ENCODE results near the gene RTN4R. TPM values are rescaled to one million over a fixed set of nuclear protein-coding genes. Genes with fewer than 3 reads are reported as not detected.

Gene RTN4R
- total and polyA plus RNA-seq, 2 of the 8 experiments (the other 6 are each of a cell fraction or from before 2014, with no cell fraction given), result 21.8 to 41.3 TPM

- Histone ChIP-seq H3K27ac (ENCODE audit: low read depth, low read length) (no peak overlapping the region), H3K4me1 (replicated peaks in 1 of 4; ENCODE audit: control insufficient read depth in 3 of 4, insufficient read depth in 4 of 4, low read length in 3 of 4) (peaks cover 0 to 3% (median 0%) of the 10 kb centered on the region in 4 experiments; a peak in 2 of 7 replicates), H3K9me3 (ENCODE audit: insufficient read depth in 2 of 2, low read depth in 1 of 2, low read length in 1 of 2) (peaks cover 5% of the 10 kb centered on the region in 2 experiments; a peak in 2 of 4 replicates), H3K23ac (ENCODE audit: insufficient read length) (no peak overlapping the region), H3K4me2 (ENCODE audit: insufficient read depth in 1 of 2, low read depth in 2 of 2, low read length in 2 of 2) (no peak overlapping the region), H3K56ac (replicated peaks; ENCODE audit: insufficient read length, low read depth, low read length) (no peak overlapping the region), H3K4ac (replicated peaks; ENCODE audit: insufficient read length, low read depth, low read length) (no peak overlapping the region), H3K27me3 (replicated peaks in 1 of 4; ENCODE audit: control insufficient read depth in 3 of 4, extremely low read depth in 1 of 4, insufficient read depth in 3 of 4, low read length in 3 of 4) (no peaks in the 10 kb centered on the region), H2AFZ (ENCODE audit: low read length) (no peak overlapping the region), H3K9ac (replicated peaks in 1 of 4; ENCODE audit: extremely low read depth in 1 of 4, low read depth in 3 of 4, low read length in 3 of 4) (no peak overlapping the region), H3K23me2 (ENCODE audit: low read depth, low read length) (0 out of 2 replicates have a peak, but pooled peaks cover 4% of the 10 kb centered on the region), H2BK5ac (ENCODE audit: low read depth, low read length) (no peak overlapping the region), H2BK15ac (ENCODE audit: low read length) (peak overlapping the region; percentile 88; the same call in 1 of the 2 replicates), H4K91ac (replicated peaks; ENCODE audit: insufficient read length, low read length) (no peak overlapping the region), H2BK120ac (replicated peaks; ENCODE audit: low read depth, low read length) (no peak overlapping the region), H4K5ac (ENCODE audit: insufficient read length, low read depth, low read length) (no peak overlapping the region), H3K4me3 (ENCODE audit: extremely low read depth in 1 of 4, insufficient read depth in 2 of 4, low read depth in 3 of 4, low read length in 4 of 4) (no peak overlapping the region), H2AK5ac (ENCODE audit: low read depth, low read length) (no peak overlapping the region), H3K18ac (ENCODE audit: extremely low read depth, low read length) (no peak overlapping the region), H3K14ac (ENCODE audit: insufficient read length) (no peak overlapping the region), H4K8ac (ENCODE audit: extremely low read depth, insufficient read depth, low read length) (no peak overlapping the region), H2BK20ac (ENCODE audit: low read length) (no peak overlapping the region), H4K20me1 (replicated peaks in 1 of 2; ENCODE audit: control insufficient read depth in 1 of 2, insufficient read depth in 2 of 2, low read length in 2 of 2) (peaks cover 0 to 11% of the 10 kb centered on the region in 2 experiments), H3K79me2 (ENCODE audit: control insufficient read depth in 1 of 2, insufficient read depth in 2 of 2, low read length in 2 of 2) (no peaks in the 10 kb centered on the region), H3K36me3 (ENCODE audit: control insufficient read depth in 2 of 4, insufficient read depth in 4 of 4, low read length in 3 of 4) (no peaks in the 10 kb centered on the region), H2BK12ac (ENCODE audit: low read depth, low read length) (0 out of 2 replicates have a peak overlapping the region, but pooled peaks have one; percentile 86), H3K79me1 (ENCODE audit: low read depth, low read length) (no peaks in the 10 kb centered on the region)
- ChIA-PET POLR2A (ENCODE audit: partially characterized antibody) (interaction anchor here (1.4 kb wide), 1 partner anchor 95 kb away, joined by 4 read pairs; no protein-coding TSS in a partner anchor), CTCF (ENCODE audit: partially characterized antibody) (interaction anchor here (1.0 to 3.6 kb wide), 5 partner anchors 9 to 60 kb away, joined by 3 to 20 read pairs (median 4); no protein-coding TSS in a partner anchor)
- FAIRE-seq (no peak), DNase-seq (ENCODE audit: low read depth in 1 of 2, low spot score in 2 of 2) (no peak)
- 78% methylated on average over 3 of the region's 3 CpGs; no CpG with 5 or more reads in 1 of the 2 experiments for WGBS, 2 experiments (ENCODE audit: extremely low coverage in 1 of 2, insufficient coverage in 1 of 2, insufficient read length in 1 of 2, insufficient replicate concordance in 2 of 2, low coverage in 1 of 2, low lambda C conversion rate in 2 of 2, missing lambda C conversion rate in 1 of 2)
- TF ChIP-seq MAX (IDR thresholded peaks at IDR 0.05) (no peak), ZNF274 (IDR thresholded peaks at IDR 0.05; ENCODE audit: borderline replicate concordance, extremely low read depth, low read length) (no peak), EGR1 (IDR thresholded peaks at IDR 0.05; ENCODE audit: borderline replicate concordance, low read depth, low read length) (no peak), JUND (IDR thresholded peaks at IDR 0.05; ENCODE audit: low read length) (no peak), RFX5 (IDR thresholded peaks at IDR 0.05; ENCODE audit: borderline replicate concordance, low read depth, low read length) (no peak), SUZ12 (IDR thresholded peaks at IDR 0.05; ENCODE audit: low read length) (no peak), SIX5 (IDR thresholded peaks at IDR 0.05; ENCODE audit: low read depth, low read length) (no peak), MAFK (IDR thresholded peaks at IDR 0.05; ENCODE audit: low read depth, low read length) (no peak), POU5F1 (IDR thresholded peaks at IDR 0.05; ENCODE audit: low read depth, low read length) (no peak), EZH2 (IDR thresholded peaks at IDR 0.05; ENCODE audit: low read depth, low read length, severe bottlenecking) (no peak), RBBP5 (IDR thresholded peaks at IDR 0.05; ENCODE audit: borderline replicate concordance, low read depth, low read length) (no peak), CBX8 (IDR thresholded peaks at IDR 0.05; ENCODE audit: borderline replicate concordance, low read depth, low read length) (no peak), SAP30 (IDR thresholded peaks at IDR 0.05; ENCODE audit: insufficient read depth, insufficient replicate concordance, low read length) (no peak), HDAC6 (IDR thresholded peaks at IDR 0.05; ENCODE audit: low read depth, low read length) (no peak)
These were observed 43.9 kb downstream of the RTN4R start for GRCh38 chr22:20224256-20224626.

Measured in H1 (cell line).